HEK293T (cell line): ENCODE data around the gene TARBP2.

ENCODE experiments used
- BHLHE40 ChIP-seq: fragments of 450-650 bp; IDR thresholded peaks from 2 replicates; pipeline ENCODE4 v1.6.1; 2016; ENCODE audit warnings: mild to moderate bottlenecking, moderate library complexity, borderline replicate concordance
- CTBP1 ChIP-seq: fragments of 450-650 bp; IDR thresholded peaks from 2 replicates; pipeline ENCODE4 v1.6.1; 2016; ENCODE audit warnings: borderline replicate concordance
- FOXM1 ChIP-seq: fragments of 450-650 bp; IDR thresholded peaks from 2 replicates; pipeline ENCODE4 v1.6.1; 2017; ENCODE audit warnings: mild to moderate bottlenecking, borderline replicate concordance
- SP1 ChIP-seq: fragments of 450-650 bp; IDR thresholded peaks from 2 replicates; pipeline ENCODE4 v1.6.1; 2017
- SUZ12 ChIP-seq: fragments of 450-650 bp; IDR thresholded peaks from 2 replicates; pipeline ENCODE4 v1.6.1; 2016; ENCODE audit warnings: mild to moderate bottlenecking

GRCh38 chr12:53461059-53461458 lies 40.0 kb upstream of the TARBP2 start:
- TF ChIP-seq FOXM1, result no peak
- TF ChIP-seq CTBP1, result no peak
- no peak for TF ChIP-seq SP1
- TF ChIP-seq SUZ12, result no peak
- no peak for TF ChIP-seq BHLHE40
